ENCODE measurements around the gene ZNF48. TPM values are rescaled to one million over a fixed set of nuclear protein-coding genes. Genes with fewer than 3 reads are reported as not detected.

Gene ZNF48
- total and polyA plus RNA-seq, 5 experiments from 2014 or later = 6.1 to 14.3 (median 11.7) TPM

Other genes with a start within 250 kb of the ZNF48 start
- 100 to 1,000 TPM; 881 to 897 TPM for gene CORO1A, start 211.8 kb upstream of the ZNF48 start, total RNA-seq
- gene CORO1A, start 211.8 kb upstream of the ZNF48 start, polyA plus RNA-seq = 1,000 to 10,000 TPM; 1,262 to 1,424 (median 1,364) TPM
- gene BOLA2B, start 201.8 kb upstream of the ZNF48 start, total RNA-seq = 10 to 100 TPM; 66.6 to 73.1 TPM
- 100 to 1,000 TPM; 225 to 251 (median 237) TPM for gene BOLA2B, start 201.8 kb upstream of the ZNF48 start, polyA plus RNA-seq
- gene SLX1A, start 201.5 kb upstream of the ZNF48 start, total RNA-seq = 10 to 100 TPM; 32.5 to 47.1 TPM
- 10 to 100 TPM; 35.6 to 60.2 (median 44.2) TPM for gene SLX1A, start 201.5 kb upstream of the ZNF48 start, polyA plus RNA-seq
- gene SULT1A3, start 196.2 kb upstream of the ZNF48 start, total RNA-seq = 10 to 100 TPM; 26.9 to 29.4 TPM
- gene SULT1A3, start 196.2 kb upstream of the ZNF48 start, polyA plus RNA-seq = 1 to 10 TPM in 1 of 3 donors, under 1 TPM in 1, not detected in 1; 0.47 to 1.3 TPM
- gene NPIPB13, start 146.9 kb upstream of the ZNF48 start, total RNA-seq = 10 to 100 TPM; 30.8 to 40.8 TPM
- gene NPIPB13, start 146.9 kb upstream of the ZNF48 start, polyA plus RNA-seq = under 1 TPM; 0.22 to 0.59 (median 0.40) TPM
- 10 to 100 TPM; 62.9 to 66.8 TPM for gene CD2BP2, start 40.1 kb upstream of the ZNF48 start, total RNA-seq
- 10 to 100 TPM; 20.6 to 21.9 (median 21.7) TPM for gene CD2BP2, start 40.1 kb upstream of the ZNF48 start, polyA plus RNA-seq
- gene TBC1D10B, start 24.9 kb upstream of the ZNF48 start, total RNA-seq = 10 to 100 TPM; 32.9 to 36.9 TPM
- gene TBC1D10B, start 24.9 kb upstream of the ZNF48 start, polyA plus RNA-seq = 10 to 100 TPM in 1 of 3 donors, 1 to 10 TPM in 2; 6.6 to 10.5 (median 7.3) TPM
- 1 to 10 TPM in 1 of 2 experiments, not detected in 1; 1.9 TPM for gene MYL11, start 20.6 kb upstream of the ZNF48 start, total RNA-seq
- 1 to 10 TPM in 2 of 3 donors, not detected in 1; 1.1 to 4.2 TPM for gene MYL11, start 20.6 kb upstream of the ZNF48 start, polyA plus RNA-seq
- 100 to 1,000 TPM; 216 to 222 TPM for gene SEPTIN1, start 12.9 kb upstream of the ZNF48 start, total RNA-seq
- 100 to 1,000 TPM; 178 to 249 (median 242) TPM for gene SEPTIN1, start 12.9 kb upstream of the ZNF48 start, polyA plus RNA-seq
- gene ZNF771, start 12.2 kb downstream of the ZNF48 start, total RNA-seq = 1 to 10 TPM; 5.5 to 7.6 TPM
- 1 to 10 TPM; 2.1 to 6.7 (median 3.8) TPM for gene ZNF771, start 12.2 kb downstream of the ZNF48 start, polyA plus RNA-seq
- 10 to 100 TPM; 15.2 to 16.7 TPM for gene DCTPP1, start 34.6 kb downstream of the ZNF48 start, total RNA-seq
- gene DCTPP1, start 34.6 kb downstream of the ZNF48 start, polyA plus RNA-seq = 10 to 100 TPM; 63.0 to 79.6 (median 64.0) TPM
- gene SEPHS2, start 50.5 kb downstream of the ZNF48 start, total RNA-seq = 10 to 100 TPM; 52.3 to 55.1 TPM
- 10 to 100 TPM; 45.5 to 60.7 (median 55.0) TPM for gene SEPHS2, start 50.5 kb downstream of the ZNF48 start, polyA plus RNA-seq
- 100 to 1,000 TPM; 334 to 339 TPM for gene ITGAL, start 77.3 kb downstream of the ZNF48 start, total RNA-seq
- gene ITGAL, start 77.3 kb downstream of the ZNF48 start, polyA plus RNA-seq = 100 to 1,000 TPM; 121 to 157 (median 124) TPM
- 1 to 10 TPM; 8.3 to 8.5 TPM for gene ZNF768, start 131.1 kb downstream of the ZNF48 start, total RNA-seq
- gene ZNF768, start 131.1 kb downstream of the ZNF48 start, polyA plus RNA-seq = 1 to 10 TPM; 1.1 to 2.1 (median 1.5) TPM
- 10 to 100 TPM; 21.8 to 21.9 TPM for gene ZNF747, start 139.4 kb downstream of the ZNF48 start, total RNA-seq
- 10 to 100 TPM in 2 of 3 donors, 1 to 10 TPM in 1; 9.5 to 12.0 (median 11.4) TPM for gene ZNF747, start 139.4 kb downstream of the ZNF48 start, polyA plus RNA-seq
- gene ZNF764, start 163.0 kb downstream of the ZNF48 start, total RNA-seq = 10 to 100 TPM; 18.8 to 19.3 TPM
- gene ZNF764, start 163.0 kb downstream of the ZNF48 start, polyA plus RNA-seq = 1 to 10 TPM; 3.6 to 6.5 (median 4.0) TPM
- gene ZNF688, start 176.3 kb downstream of the ZNF48 start, total RNA-seq = 10 to 100 TPM; 19.9 to 21.2 TPM
- gene ZNF688, start 176.3 kb downstream of the ZNF48 start, polyA plus RNA-seq = 10 to 100 TPM; 21.2 to 22.0 (median 21.7) TPM
- gene ZNF785, start 190.3 kb downstream of the ZNF48 start, total RNA-seq = 10 to 100 TPM; 22.8 to 23.3 TPM
- 1 to 10 TPM; 1.6 to 3.5 (median 3.4) TPM for gene ZNF785, start 190.3 kb downstream of the ZNF48 start, polyA plus RNA-seq
- gene ZNF689, start 215.0 kb downstream of the ZNF48 start, total RNA-seq = 10 to 100 TPM; 10.8 to 13.7 TPM
- gene ZNF689, start 215.0 kb downstream of the ZNF48 start, polyA plus RNA-seq = 10 to 100 TPM in 2 of 3 donors, 1 to 10 TPM in 1; 7.7 to 12.5 (median 11.0) TPM